ENCODE data around the gene GLS. TPM values are rescaled to one million over a fixed set of nuclear protein-coding genes. Genes with fewer than 3 reads are reported as not detected.
"Not testable (repeated sequence)": the region's sequence is repeated elsewhere in the genome, so short reads cannot be mapped to it uniquely, and the experiment has no call there.

Gene GLS
- total and polyA plus RNA-seq, 9 of the 15 experiments (the other 6 are each of a cell fraction or from before 2014, with no cell fraction given): 13.7 to 77.5 (median 48.2) TPM

GRCh38 chr2:190873451-190873850, 7.2 kb upstream of the GLS start:
- H2AFZ ChIP-seq (ENCODE audit: low read depth, low read length); H3K4me1 ChIP-seq (replicated peaks in 1 of 2; ENCODE audit: control insufficient read depth in 2 of 2, insufficient read depth in 2 of 2, low read length in 2 of 2); CTCF ChIA-PET (ENCODE audit: low intra/inter-chr PET ratio); H3K9me3 ChIP-seq (replicated peaks; ENCODE audit: control insufficient read depth, insufficient read depth, low read depth, low read length); H4K20me1 ChIP-seq (replicated peaks; ENCODE audit: control insufficient read depth, insufficient read depth, low read length); POLR2A ChIA-PET; H3K9ac ChIP-seq (ENCODE audit: insufficient read depth in 1 of 2, low read depth in 2 of 2, low read length in 2 of 2); BruUV-seq (replicated peaks); H3K4me3 ChIP-seq; H3K4me2 ChIP-seq (ENCODE audit: insufficient read depth, low read length); H3K36me3 ChIP-seq (ENCODE audit: control insufficient read depth, insufficient read depth, low read length); intact Hi-C loops (cut with micrococcal nuclease); H3K27ac ChIP-seq (ENCODE audit: extremely low read depth, low read depth, low read length); in situ Hi-C loops (cut with MboI); FAIRE-seq; H3K79me2 ChIP-seq (ENCODE audit: control insufficient read depth, insufficient read depth, low read length); H3K27me3 ChIP-seq (ENCODE audit: control insufficient read depth in 2 of 2, insufficient read depth in 2 of 2, low read length in 2 of 2); DNase-seq (ENCODE audit: extremely low read depth in 1 of 4, low spot score in 3 of 4); H3K9me1 ChIP-seq (ENCODE audit: control insufficient read depth, insufficient read depth, low read length); ATAC-seq: not testable (repeated sequence)
- WGBS (ENCODE audit: insufficient coverage, low coverage, missing lambda C conversion rate): 59% methylated on average over 4 of the region's 7 CpGs

GRCh38 chr2:190875891-190876290, 4.7 kb upstream of the GLS start:
- Histone ChIP-seq H3K36me3 (ENCODE audit: control insufficient read depth, insufficient read depth, low read length) (no peaks in the 10 kb centered on the region), H3K4me3 (no peak overlapping the region), H3K4me1 (replicated peaks in 1 of 2; ENCODE audit: control insufficient read depth in 2 of 2, insufficient read depth in 2 of 2, low read length in 2 of 2) (peaks cover 2 to 10% of the 10 kb centered on the region in 2 experiments; a peak in 2 of 5 replicates), H4K20me1 (replicated peaks; ENCODE audit: control insufficient read depth, insufficient read depth, low read length) (no peaks in the 10 kb centered on the region), H3K9ac (ENCODE audit: insufficient read depth in 1 of 2, low read depth in 2 of 2, low read length in 2 of 2) (no peak overlapping the region), H3K79me2 (ENCODE audit: control insufficient read depth, insufficient read depth, low read length) (peaks cover 2% of the 10 kb centered on the region; the same call in 2 of the 3 replicates), H2AFZ (ENCODE audit: low read depth, low read length) (no peak overlapping the region), H3K4me2 (ENCODE audit: insufficient read depth, low read length) (no peak overlapping the region), H3K27me3 (ENCODE audit: control insufficient read depth in 2 of 2, insufficient read depth in 2 of 2, low read length in 2 of 2) (no peaks in the 10 kb centered on the region), H3K27ac (ENCODE audit: extremely low read depth, low read depth, low read length) (no peak overlapping the region), H3K9me1 (ENCODE audit: control insufficient read depth, insufficient read depth, low read length) (no peaks in the 10 kb centered on the region), H3K9me3 (replicated peaks; ENCODE audit: control insufficient read depth, insufficient read depth, low read depth, low read length) (no peaks in the 10 kb centered on the region)
- WGBS (ENCODE audit: insufficient coverage, low coverage, missing lambda C conversion rate): 58% methylated on average over 2 of the region's 2 CpGs
- no peak for ATAC-seq
- FAIRE-seq: no peak
- no TSS peak for BruUV-seq (replicated peaks)
- CTCF ChIA-PET (ENCODE audit: low intra/inter-chr PET ratio): no interaction called here
- in situ Hi-C loops (cut with MboI) (no loop called here), intact Hi-C loops (cut with micrococcal nuclease) (no loop called here)
- DNase-seq (ENCODE audit: extremely low read depth in 1 of 4, low spot score in 3 of 4): no peak
- POLR2A ChIA-PET: interaction anchor here (0.5 kb wide), 1 partner anchor 598 kb away, joined by 4 read pairs; no protein-coding TSS in a partner anchor
- TF ChIP-seq SP1 (CRISPR knock-in tag; IDR thresholded peaks at IDR 0.05) (no peak), ZNF143 (CRISPR knock-in tag; IDR thresholded peaks at IDR 0.05) (no peak), RFX7 (CRISPR knock-in tag; IDR thresholded peaks at IDR 0.05) (no peak), NCOA1 (IDR thresholded peaks at IDR 0.05; ENCODE audit: low read depth) (no peak), SMAD3 (CRISPR knock-in tag; conservative IDR thresholded peaks at IDR 0.05) (no peak), GMEB1 (CRISPR knock-in tag; IDR thresholded peaks at IDR 0.05) (no peak), ZNF561 (CRISPR knock-in tag; conservative IDR thresholded peaks at IDR 0.05) (no peak), RAD21 (CRISPR knock-in tag; conservative IDR thresholded peaks at IDR 0.05 in 1 of 2, IDR thresholded peaks at IDR 0.05 in 1 of 2) (no peak), NCOR1 (IDR thresholded peaks at IDR 0.05) (no peak), TFAM (CRISPR knock-in tag; conservative IDR thresholded peaks at IDR 0.05) (no peak), CCAR2 (IDR thresholded peaks at IDR 0.05; ENCODE audit: low read depth, low read length) (no peak), HMBOX1 (IDR thresholded peaks at IDR 0.05) (no peak), TCF7L2 (IDR thresholded peaks at IDR 0.05; ENCODE audit: low read depth, low read length) (no peak), TFAP4 (CRISPR knock-in tag; IDR thresholded peaks at IDR 0.05; ENCODE audit: borderline replicate concordance) (no peak)

All from K562 (cell line).